HG02970 (cell line): Measurements from ENCODE around the gene CHAMP1.

Experiments
- ATAC-seq: cut with Tn5 transposase; IDR thresholded peaks from one replicate; pipeline ENCODE4 v1.9.1; 2021; ENCODE audit warnings: mild to moderate bottlenecking, moderate library complexity, moderate number of reproducible peaks; ENCODE audit not compliant: unreplicated experiment, low FRiP score

The CHAMP1 gene

GRCh38 chr13:114298866-114299265, 15.4 kb upstream of the CHAMP1 start:
- ATAC-seq = no peak

GRCh38 chr13:114299604-114300305, 14.5 kb upstream of the CHAMP1 start:
- no peak for ATAC-seq

- ATAC-seq = no peak
Measured at GRCh38 chr13:114303700-114304327, 10.5 kb upstream of the CHAMP1 start.

GRCh38 chr13:114304346-114305034, 9.8 kb upstream of the CHAMP1 start:
- no peak for ATAC-seq

GRCh38 chr13:114309086-114309485, 5.2 kb upstream of the CHAMP1 start:
- no peak for ATAC-seq

- ATAC-seq = no peak
Measured at GRCh38 chr13:114309806-114310410, 4.4 kb upstream of the CHAMP1 start.

GRCh38 chr13:114310956-114311355, 3.3 kb upstream of the CHAMP1 start:
- no peak for ATAC-seq

GRCh38 chr13:114311387-114311786, 2.9 kb upstream of the CHAMP1 start:
- no peak for ATAC-seq

- ATAC-seq = no peak
Measured at GRCh38 chr13:114311908-114312307, 2.4 kb upstream of the CHAMP1 start.

- ATAC-seq = no peak
Measured at GRCh38 chr13:114313061-114313860, 1.0 kb upstream of the CHAMP1 start.

- no peak for ATAC-seq
Measured at GRCh38 chr13:114315074-114315785, 927 bp downstream of the CHAMP1 start.

- ATAC-seq = no peak
Measured at GRCh38 chr13:114318624-114319023, 4.3 kb downstream of the CHAMP1 start.

GRCh38 chr13:114319441-114319913, 5.2 kb downstream of the CHAMP1 start:
- no peak for ATAC-seq

- ATAC-seq = no peak
Measured at GRCh38 chr13:114320065-114320464, 5.8 kb downstream of the CHAMP1 start.

- no peak for ATAC-seq
Measured at GRCh38 chr13:114321256-114321655, 7.0 kb downstream of the CHAMP1 start.

- no peak for ATAC-seq
Measured at GRCh38 chr13:114323349-114323748, 9.0 kb downstream of the CHAMP1 start.

- no peak for ATAC-seq
Measured at GRCh38 chr13:114324334-114324733, 10.0 kb downstream of the CHAMP1 start.

GRCh38 chr13:114325729-114326128, 11.4 kb downstream of the CHAMP1 start:
- ATAC-seq = no peak

GRCh38 chr13:114328034-114328433, 13.7 kb downstream of the CHAMP1 start:
- ATAC-seq = no peak

- no peak for ATAC-seq
Measured at GRCh38 chr13:114328595-114328994, 14.3 kb downstream of the CHAMP1 start.
